NCI-H526 (cell line): Measurements from ENCODE around the gene ZNF799.
"Not testable (repeated sequence)": the region's sequence is repeated elsewhere in the genome, so short reads cannot be mapped to it uniquely, and the experiment has no call there.

ENCODE experiments used
- DNase-seq, 2 experiments: peaks; one replicate each; lab custom pipeline; 2025; lab: John Stamatoyannopoulos, UW

ZNF799 gene

GRCh38 chr19:12400633-12401502 lies at the start of gene ZNF799:
Gene ZNF799, minus strand, starts transcription at chr19:12401271. Its CDS starts 201 bp downstream, at chr19:12401070.
- peak; percentile 92 to 96 for DNase-seq

- DNase-seq: no peak
Measured at GRCh38 chr19:12450844-12451243, 49.8 kb upstream of the ZNF799 start.

GRCh38 chr19:12448808-12449207 lies 47.7 kb upstream of the ZNF799 start:
- no peak for DNase-seq

GRCh38 chr19:12440541-12441316 lies 39.7 kb upstream of the ZNF799 start, which contains the start of gene ZNF443:
Gene ZNF443, minus strand, starts transcription at chr19:12441021. Its CDS starts 107 bp downstream, at chr19:12440914.
- DNase-seq: peak; percentile 95 to 96

- DNase-seq: peak in 1 of 2 experiments; percentile 22
Measured at GRCh38 chr19:12439686-12440540, 38.8 kb upstream of the ZNF799 start.

GRCh38 chr19:12430726-12431299 lies 29.7 kb upstream of the ZNF799 start:
- DNase-seq: not testable (repeated sequence)

- DNase-seq: no peak
Measured at GRCh38 chr19:12425888-12426274, 24.8 kb upstream of the ZNF799 start.

GRCh38 chr19:12425236-12425887 lies 24.3 kb upstream of the ZNF799 start:
- DNase-seq: no peak

- DNase-seq: not testable (repeated sequence)
Measured at GRCh38 chr19:12417273-12417672, 16.2 kb upstream of the ZNF799 start.

- DNase-seq: no peak
Measured at GRCh38 chr19:12411893-12412292, 10.8 kb upstream of the ZNF799 start.

GRCh38 chr19:12399901-12400632 lies 1.0 kb downstream of the ZNF799 start:
- DNase-seq: peak in 1 of 2 experiments; percentile 27

- not testable (repeated sequence) for DNase-seq
Measured at GRCh38 chr19:12391148-12391547, 9.9 kb downstream of the ZNF799 start.

GRCh38 chr19:12386365-12386764 lies 14.7 kb downstream of the ZNF799 start:
- not testable (repeated sequence) for DNase-seq

GRCh38 chr19:12380444-12380737 lies 20.7 kb downstream of the ZNF799 start:
- DNase-seq: no peak

- no peak for DNase-seq
Measured at GRCh38 chr19:12379732-12380443, 21.2 kb downstream of the ZNF799 start.

- DNase-seq: no peak
Measured at GRCh38 chr19:12374026-12374425, 27.0 kb downstream of the ZNF799 start.

GRCh38 chr19:12365236-12366162 lies 35.6 kb downstream of the ZNF799 start, which contains the start of gene ZNF442:
Gene ZNF442, minus strand, starts transcription at chr19:12365683. Its CDS starts 2,052 bp downstream, at chr19:12363631.
- DNase-seq: peak; percentile 90 to 95
